ENCODE results near the gene MRPL34.

Gene MRPL34

GRCh38 chr19:17311455-17312188 is 6.0 kb downstream of the MRPL34 start:
- Histone ChIP-seq H3K9ac (ENCODE audit: low read length in 2 of 2) (no peak overlapping the region), H3K9me3 (ENCODE audit: control insufficient read depth in 2 of 2, low read length in 2 of 2) (no peaks in the 10 kb centered on the region), H3K27ac (ENCODE audit: low read length) (no peak overlapping the region), H3K4me1 (ENCODE audit: control insufficient read depth, insufficient read depth, low read length) (peaks cover 31% of the 10 kb centered on the region), H3K4me3 (ENCODE audit: low read length in 2 of 2) (no peak overlapping the region), H3K36me3 (ENCODE audit: control insufficient read depth in 2 of 2, insufficient read depth in 2 of 2, low read length in 2 of 2) (peaks cover 18 to 19% of the 10 kb centered on the region in 2 donors), H3K27me3 (ENCODE audit: control insufficient read depth in 1 of 2, insufficient read depth in 2 of 2, low read length in 2 of 2) (no peaks in the 10 kb centered on the region)

DNA sequence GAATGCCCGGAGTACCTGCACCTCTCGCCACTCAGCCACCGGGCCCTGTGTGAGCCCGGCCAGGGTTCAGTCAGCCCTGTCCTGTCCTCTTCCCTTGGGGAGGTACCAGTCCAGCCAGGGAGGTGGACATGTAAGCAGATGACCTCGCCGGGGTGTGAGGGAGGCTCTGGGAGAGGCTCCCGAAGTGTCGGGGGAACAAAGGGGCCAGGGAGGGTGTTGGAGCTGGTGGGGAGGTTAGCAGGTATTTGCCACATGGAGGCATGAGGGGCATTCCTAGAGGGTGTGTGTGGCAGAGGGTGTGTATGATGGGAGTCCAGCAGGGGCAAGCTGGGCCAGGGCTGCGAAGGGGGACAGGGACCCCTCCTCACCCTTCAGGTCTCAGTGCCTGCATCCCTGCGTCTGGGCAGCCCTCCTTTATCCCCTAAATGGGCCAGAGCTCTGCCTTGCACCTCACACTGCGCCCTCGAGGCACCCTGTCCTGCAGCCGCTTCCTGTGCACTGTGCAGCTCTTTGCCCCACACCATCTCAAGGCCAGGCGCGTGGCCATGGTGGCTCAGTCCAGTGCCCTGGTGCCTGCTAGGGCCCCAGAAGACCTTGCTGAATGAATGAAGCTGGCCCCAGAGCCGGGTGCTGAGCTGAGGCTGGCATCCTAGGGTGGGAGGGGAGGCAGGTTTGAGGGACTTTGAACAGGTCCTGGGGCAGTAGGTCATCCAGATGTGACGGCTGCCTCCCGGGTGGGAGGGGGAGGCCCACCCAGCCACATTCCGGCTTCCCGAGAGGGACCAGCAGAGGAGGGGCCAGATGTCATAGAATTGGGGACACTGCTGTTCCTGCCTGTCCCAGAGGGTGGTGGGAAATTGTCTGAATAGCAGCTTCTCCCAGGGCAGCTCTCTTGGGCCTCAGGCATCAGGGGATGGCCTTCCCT is 6.8 kb downstream of the MRPL34 start:
- Histone ChIP-seq H3K4me3 (ENCODE audit: low read length in 2 of 2) (no peak overlapping the region), H3K9ac (ENCODE audit: low read length in 2 of 2) (no peak overlapping the region), H3K27ac (ENCODE audit: low read length) (no peak overlapping the region), H3K4me1 (ENCODE audit: control insufficient read depth, insufficient read depth, low read length) (peaks cover 27% of the 10 kb centered on the region), H3K9me3 (ENCODE audit: control insufficient read depth in 2 of 2, low read length in 2 of 2) (no peaks in the 10 kb centered on the region), H3K36me3 (ENCODE audit: control insufficient read depth in 2 of 2, insufficient read depth in 2 of 2, low read length in 2 of 2) (peaks cover 18 to 19% of the 10 kb centered on the region in 2 donors), H3K27me3 (ENCODE audit: control insufficient read depth in 1 of 2, insufficient read depth in 2 of 2, low read length in 2 of 2) (no peaks in the 10 kb centered on the region)

DNA sequence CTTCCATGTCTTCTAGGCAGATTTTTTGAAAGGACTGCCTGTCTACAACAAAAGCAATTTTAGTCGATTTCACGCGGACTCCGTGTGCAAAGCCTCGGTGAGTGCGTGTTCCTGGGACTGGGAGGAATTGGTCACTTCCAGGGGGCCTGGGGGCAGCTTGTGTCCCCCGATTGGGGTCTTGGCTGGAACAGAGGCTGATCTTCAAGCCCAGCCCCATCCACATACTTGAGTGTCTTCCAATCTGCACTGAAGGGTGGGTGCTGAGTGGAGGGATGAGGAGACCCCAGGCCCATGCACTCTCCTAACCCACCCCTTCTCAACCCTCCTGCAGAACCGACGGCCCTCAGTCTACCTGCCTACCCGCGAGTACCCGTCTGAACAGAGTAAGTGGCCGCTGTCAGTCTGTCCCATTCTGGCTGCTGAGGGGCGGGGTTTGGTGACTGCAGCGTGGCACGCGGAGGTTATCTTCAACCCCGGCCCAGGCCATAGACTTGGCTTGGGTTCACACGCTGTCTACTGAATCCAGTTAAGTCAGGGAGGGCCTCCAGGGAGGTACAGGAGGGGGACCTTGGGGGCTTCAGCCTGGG is 8.4 kb downstream of the MRPL34 start:
- no peaks in the 10 kb centered on the region for H3K9me3 ChIP-seq (ENCODE audit: control insufficient read depth in 2 of 2, low read length in 2 of 2)
- peaks cover 23% of the 10 kb centered on the region for H3K4me1 ChIP-seq (ENCODE audit: control insufficient read depth, insufficient read depth, low read length)
- no peaks in the 10 kb centered on the region for H3K27me3 ChIP-seq (ENCODE audit: control insufficient read depth in 1 of 2, insufficient read depth in 2 of 2, low read length in 2 of 2)
- H3K36me3 ChIP-seq (ENCODE audit: control insufficient read depth in 2 of 2, insufficient read depth in 2 of 2, low read length in 2 of 2) = peaks cover 18 to 21% of the 10 kb centered on the region in 2 donors
- H3K9ac ChIP-seq (ENCODE audit: low read length in 2 of 2) = no peak overlapping the region
- H3K27ac ChIP-seq (ENCODE audit: low read length) = no peak overlapping the region
- no peak overlapping the region for H3K4me3 ChIP-seq (ENCODE audit: low read length in 2 of 2)

- H3K4me1 ChIP-seq (ENCODE audit: control insufficient read depth, insufficient read depth, low read length) = peaks cover 4% of the 10 kb centered on the region
- no peaks in the 10 kb centered on the region for H3K27me3 ChIP-seq (ENCODE audit: control insufficient read depth in 1 of 2, insufficient read depth in 2 of 2, low read length in 2 of 2)
- H3K4me3 ChIP-seq (ENCODE audit: low read length in 2 of 2) = no peak overlapping the region
- peaks cover 24 to 30% of the 10 kb centered on the region in 2 donors for H3K36me3 ChIP-seq (ENCODE audit: control insufficient read depth in 2 of 2, insufficient read depth in 2 of 2, low read length in 2 of 2)
- H3K27ac ChIP-seq (ENCODE audit: low read length) = no peak overlapping the region
- H3K9me3 ChIP-seq (ENCODE audit: control insufficient read depth in 2 of 2, low read length in 2 of 2) = no peaks in the 10 kb centered on the region
- H3K9ac ChIP-seq (ENCODE audit: low read length in 2 of 2) = no peak overlapping the region
Observed at GRCh38 chr19:17318966-17319365, 13.3 kb downstream of the MRPL34 start.

GRCh38 chr19:17319473-17320238 is 14.0 kb downstream of the MRPL34 start:
- no peak overlapping the region for H3K4me3 ChIP-seq (ENCODE audit: low read length in 2 of 2)
- H3K9me3 ChIP-seq (ENCODE audit: control insufficient read depth in 2 of 2, low read length in 2 of 2) = no peaks in the 10 kb centered on the region
- no peak overlapping the region for H3K27ac ChIP-seq (ENCODE audit: low read length)
- H3K36me3 ChIP-seq (ENCODE audit: control insufficient read depth in 2 of 2, insufficient read depth in 2 of 2, low read length in 2 of 2) = peaks cover 17 to 23% of the 10 kb centered on the region in 2 donors
- H3K9ac ChIP-seq (ENCODE audit: low read length in 2 of 2) = no peak overlapping the region
- no peaks in the 10 kb centered on the region for H3K27me3 ChIP-seq (ENCODE audit: control insufficient read depth in 1 of 2, insufficient read depth in 2 of 2, low read length in 2 of 2)
- peaks cover 4% of the 10 kb centered on the region for H3K4me1 ChIP-seq (ENCODE audit: control insufficient read depth, insufficient read depth, low read length)

DNA sequence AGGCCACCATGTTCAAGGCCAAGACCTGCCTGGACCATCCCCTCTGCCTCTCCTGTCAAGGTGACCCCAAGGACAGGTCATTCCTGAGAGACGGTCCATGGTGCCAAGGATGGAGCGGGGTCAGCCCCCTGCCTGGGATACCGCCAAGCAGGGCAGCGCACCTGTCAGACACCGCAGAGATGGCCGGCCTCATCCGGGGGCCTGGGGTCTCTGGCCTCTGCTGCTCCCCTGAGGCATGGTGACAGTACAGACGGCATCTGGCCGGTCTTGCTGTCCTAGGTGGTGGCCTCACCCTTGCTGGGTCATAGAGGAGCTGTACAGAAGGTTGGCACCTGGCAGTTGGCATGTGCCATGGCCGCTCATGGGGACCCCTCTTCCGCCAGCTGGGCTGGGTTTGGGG is 14.8 kb downstream of the MRPL34 start:
- Histone ChIP-seq H3K27ac (ENCODE audit: low read length) (no peak overlapping the region), H3K36me3 (ENCODE audit: control insufficient read depth in 2 of 2, insufficient read depth in 2 of 2, low read length in 2 of 2) (peaks cover 15 to 20% of the 10 kb centered on the region in 2 donors), H3K27me3 (ENCODE audit: control insufficient read depth in 1 of 2, insufficient read depth in 2 of 2, low read length in 2 of 2) (no peaks in the 10 kb centered on the region)

GRCh38 chr19:17321655-17322489 is 16.2 kb downstream of the MRPL34 start:
- Histone ChIP-seq H3K4me1 (ENCODE audit: control insufficient read depth, insufficient read depth, low read length) (peaks cover 7% of the 10 kb centered on the region), H3K27ac (ENCODE audit: low read length) (no peak overlapping the region), H3K9me3 (ENCODE audit: control insufficient read depth in 2 of 2, low read length in 2 of 2) (no peaks in the 10 kb centered on the region), H3K4me3 (ENCODE audit: low read length in 2 of 2) (no peak overlapping the region), H3K9ac (ENCODE audit: low read length in 2 of 2) (no peak overlapping the region), H3K36me3 (ENCODE audit: control insufficient read depth in 2 of 2, insufficient read depth in 2 of 2, low read length in 2 of 2) (peaks cover 9 to 13% of the 10 kb centered on the region in 2 donors), H3K27me3 (ENCODE audit: control insufficient read depth in 1 of 2, insufficient read depth in 2 of 2, low read length in 2 of 2) (no peaks in the 10 kb centered on the region)

More for the DNA sequence above, 14.8 kb downstream of the MRPL34 start:
- H3K4me1 ChIP-seq (ENCODE audit: control insufficient read depth, insufficient read depth, low read length) = peaks cover 7% of the 10 kb centered on the region
- no peak overlapping the region for H3K4me3 ChIP-seq (ENCODE audit: low read length in 2 of 2)
- no peaks in the 10 kb centered on the region for H3K9me3 ChIP-seq (ENCODE audit: control insufficient read depth in 2 of 2, low read length in 2 of 2)
- no peak overlapping the region for H3K9ac ChIP-seq (ENCODE audit: low read length in 2 of 2)

GRCh38 chr19:17322854-17323253 is 17.2 kb downstream of the MRPL34 start:
- Histone ChIP-seq H3K27ac (ENCODE audit: low read length) (no peak overlapping the region), H3K4me1 (ENCODE audit: control insufficient read depth, insufficient read depth, low read length) (peaks cover 12% of the 10 kb centered on the region), H3K4me3 (ENCODE audit: low read length in 2 of 2) (no peak overlapping the region), H3K9ac (ENCODE audit: low read length in 2 of 2) (no peak overlapping the region), H3K9me3 (ENCODE audit: control insufficient read depth in 2 of 2, low read length in 2 of 2) (no peaks in the 10 kb centered on the region), H3K27me3 (ENCODE audit: control insufficient read depth in 1 of 2, insufficient read depth in 2 of 2, low read length in 2 of 2) (no peaks in the 10 kb centered on the region), H3K36me3 (ENCODE audit: control insufficient read depth in 2 of 2, insufficient read depth in 2 of 2, low read length in 2 of 2) (peaks cover 9 to 13% of the 10 kb centered on the region in 2 donors)

DNA sequence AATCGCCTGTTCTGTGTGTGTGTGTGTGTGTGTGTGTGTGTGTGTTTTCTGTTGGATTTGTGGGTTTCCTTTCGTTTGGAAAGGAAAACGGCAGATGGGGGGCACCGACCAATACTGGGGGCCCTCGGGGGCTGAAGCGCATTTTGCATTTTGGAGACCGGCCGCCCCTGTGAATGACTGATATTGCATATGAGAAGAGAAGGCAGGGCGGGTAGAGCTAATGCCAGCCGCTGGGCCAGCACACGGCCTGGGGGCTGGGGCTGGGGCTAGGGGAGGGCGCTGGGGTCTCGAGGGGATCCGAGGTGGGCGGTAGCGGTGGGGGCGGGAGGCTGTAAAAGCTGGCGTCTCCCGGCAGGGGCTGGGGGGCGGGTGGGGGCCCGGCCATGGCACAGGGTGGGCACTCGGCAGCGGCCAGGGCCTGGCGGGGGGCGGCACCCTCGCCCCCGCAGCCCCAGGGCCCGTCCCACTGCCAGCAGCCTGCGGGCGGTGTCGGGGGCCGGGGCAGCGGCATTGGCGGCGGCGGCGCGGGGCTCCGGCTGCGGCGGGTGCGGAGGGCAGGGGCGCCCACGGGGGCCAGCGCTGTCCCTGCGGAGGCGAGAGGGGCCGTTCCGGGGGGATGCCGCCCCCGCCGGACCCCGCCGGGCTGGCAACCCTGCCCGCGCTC is 17.8 kb downstream of the MRPL34 start:
- Histone ChIP-seq H3K9ac (ENCODE audit: low read length in 2 of 2) (no peak overlapping the region), H3K36me3 (ENCODE audit: control insufficient read depth in 2 of 2, insufficient read depth in 2 of 2, low read length in 2 of 2) (peaks cover 9 to 13% of the 10 kb centered on the region in 2 donors), H3K4me3 (ENCODE audit: low read length in 2 of 2) (no peak overlapping the region), H3K9me3 (ENCODE audit: control insufficient read depth in 2 of 2, low read length in 2 of 2) (no peaks in the 10 kb centered on the region), H3K27me3 (ENCODE audit: control insufficient read depth in 1 of 2, insufficient read depth in 2 of 2, low read length in 2 of 2) (no peaks in the 10 kb centered on the region), H3K4me1 (ENCODE audit: control insufficient read depth, insufficient read depth, low read length) (peaks cover 18% of the 10 kb centered on the region), H3K27ac (ENCODE audit: low read length) (no peak overlapping the region)

Data from stomach smooth muscle (tissue), 2 donors.